ENCODE results near the gene RLBP1. TPM values are rescaled to one million over a fixed set of nuclear protein-coding genes. Genes with fewer than 3 reads are reported as not detected.

Gene RLBP1
- total and polyA plus RNA-seq, 2 experiments from 2014 or later: not detected

DNA sequence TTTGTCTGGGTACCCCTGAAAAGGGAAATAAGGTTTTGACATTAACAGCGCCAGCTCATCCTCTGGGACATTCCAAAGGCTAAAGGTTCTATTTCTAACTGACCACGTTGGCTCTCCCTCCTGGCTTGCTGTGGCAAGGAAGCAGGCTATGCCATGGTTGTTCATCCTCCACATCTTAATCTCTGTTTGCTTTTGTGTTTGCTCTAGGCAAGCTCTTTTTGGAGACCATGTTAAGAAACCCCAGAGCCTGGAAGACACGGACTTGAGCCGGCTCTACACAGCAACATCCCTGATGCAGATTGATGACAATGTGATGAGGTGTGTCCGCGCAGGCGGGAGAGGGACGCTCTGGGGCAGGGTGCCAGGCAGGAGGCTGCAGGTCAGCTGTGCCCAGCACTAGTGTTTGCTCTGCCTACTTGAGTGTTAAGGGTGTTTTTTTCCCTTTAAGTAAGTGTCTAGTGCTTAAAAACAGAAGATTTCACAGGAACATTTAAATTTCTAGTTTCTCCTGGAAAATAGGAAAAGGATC, 33.3 kb downstream of the RLBP1 start:
- no peaks in the 10 kb centered on the region for H3K9me3 ChIP-seq (ENCODE audit: low read depth)
- WGBS (ENCODE audit: low lambda C conversion rate, missing lambda C conversion rate): 96% methylated on average over 8 of the region's 8 CpGs
- no peaks in the 10 kb centered on the region for H3K36me3 ChIP-seq (replicated peaks; ENCODE audit: insufficient read depth, low read depth)
- no peak overlapping the region for H3K4me3 ChIP-seq
- no peaks in the 10 kb centered on the region for H4K20me1 ChIP-seq (ENCODE audit: insufficient read depth, poor library complexity, severe bottlenecking)
- H3K79me2 ChIP-seq: no peaks in the 10 kb centered on the region
- no peak for DNase-seq (ENCODE audit: low spot score)
- no peak overlapping the region for H3K4me2 ChIP-seq
- H3K27me3 ChIP-seq: no peaks in the 10 kb centered on the region
- no peak overlapping the region for H2AFZ ChIP-seq
- H3K4me1 ChIP-seq (ENCODE audit: insufficient read depth): no peaks in the 10 kb centered on the region
- H3K27ac ChIP-seq: no peak overlapping the region
- TF ChIP-seq CTCF (IDR thresholded peaks at IDR 0.05; ENCODE audit: poor library complexity) (no peak), EZH2 (IDR thresholded peaks at IDR 0.05; ENCODE audit: borderline replicate concordance) (no peak), EZH2phosphoT487 (IDR thresholded peaks at IDR 0.05; ENCODE audit: low read depth, severe bottlenecking, unreplicated experiment) (no peak)
- H3K9me2 ChIP-seq (replicated peaks; ENCODE audit: insufficient read depth): no peaks in the 10 kb centered on the region

- WGBS (ENCODE audit: low lambda C conversion rate, missing lambda C conversion rate): 92% methylated on average over 9 of the region's 9 CpGs
- Histone ChIP-seq H3K9me3 (ENCODE audit: low read depth) (no peaks in the 10 kb centered on the region), H3K27ac (no peak overlapping the region), H3K4me2 (no peak overlapping the region), H3K4me1 (ENCODE audit: insufficient read depth) (no peaks in the 10 kb centered on the region), H3K79me2 (no peaks in the 10 kb centered on the region), H3K27me3 (no peaks in the 10 kb centered on the region), H2AFZ (no peak overlapping the region), H3K4me3 (no peak overlapping the region), H3K36me3 (replicated peaks; ENCODE audit: insufficient read depth, low read depth) (no peaks in the 10 kb centered on the region), H4K20me1 (ENCODE audit: insufficient read depth, poor library complexity, severe bottlenecking) (no peaks in the 10 kb centered on the region), H3K9me2 (replicated peaks; ENCODE audit: insufficient read depth) (no peaks in the 10 kb centered on the region)
- DNase-seq (ENCODE audit: low spot score): no peak
- TF ChIP-seq EZH2phosphoT487 (IDR thresholded peaks at IDR 0.05; ENCODE audit: low read depth, severe bottlenecking, unreplicated experiment) (no peak), EZH2 (IDR thresholded peaks at IDR 0.05; ENCODE audit: borderline replicate concordance) (no peak), CTCF (IDR thresholded peaks at IDR 0.05; ENCODE audit: poor library complexity) (no peak)
Observed at GRCh38 chr15:89187301-89187985, 33.9 kb downstream of the RLBP1 start.

GRCh38 chr15:89186803-89187202, 34.6 kb downstream of the RLBP1 start:
- Histone ChIP-seq H3K27me3 (no peaks in the 10 kb centered on the region), H3K9me2 (replicated peaks; ENCODE audit: insufficient read depth) (no peaks in the 10 kb centered on the region), H4K20me1 (ENCODE audit: insufficient read depth, poor library complexity, severe bottlenecking) (no peaks in the 10 kb centered on the region), H3K79me2 (no peaks in the 10 kb centered on the region), H3K4me3 (no peak overlapping the region), H3K4me1 (ENCODE audit: insufficient read depth) (no peaks in the 10 kb centered on the region), H3K36me3 (replicated peaks; ENCODE audit: insufficient read depth, low read depth) (no peaks in the 10 kb centered on the region), H3K27ac (no peak overlapping the region), H2AFZ (no peak overlapping the region), H3K9me3 (ENCODE audit: low read depth) (no peaks in the 10 kb centered on the region), H3K4me2 (no peak overlapping the region)
- 96% methylated on average over 6 of the region's 6 CpGs for WGBS (ENCODE audit: low lambda C conversion rate, missing lambda C conversion rate)
- DNase-seq (ENCODE audit: low spot score): no peak
- TF ChIP-seq EZH2 (IDR thresholded peaks at IDR 0.05; ENCODE audit: borderline replicate concordance): no peak
- no peak for TF ChIP-seq EZH2phosphoT487 (IDR thresholded peaks at IDR 0.05; ENCODE audit: low read depth, severe bottlenecking, unreplicated experiment)
- TF ChIP-seq CTCF (IDR thresholded peaks at IDR 0.05; ENCODE audit: poor library complexity): no peak
